HG03097 (cell line): ENCODE measurements around the gene KLB.
"Not testable (repeated sequence)": the region's sequence is repeated elsewhere in the genome, so short reads cannot be mapped to it uniquely, and the experiment has no call there.

Experiments
- ATAC-seq: cut with Tn5 transposase; IDR thresholded peaks from one replicate; pipeline ENCODE4 v1.9.1; 2021; ENCODE audit not compliant: unreplicated experiment, low FRiP score

Gene KLB

GRCh38 chr4:39406763-39407583 is at the start of gene KLB:
Gene KLB, plus strand, starts transcription at chr4:39406930. Its CDS starts 20 bp downstream, at chr4:39406950.
- ATAC-seq, result no peak

GRCh38 chr4:39357002-39357401 is 49.7 kb upstream of the KLB start:
- ATAC-seq, result no peak

GRCh38 chr4:39360611-39361010 is 46.1 kb upstream of the KLB start:
- not testable (repeated sequence) for ATAC-seq

- no peak for ATAC-seq
These were observed 43.9 kb upstream of the KLB start for GRCh38 chr4:39362827-39363226.

- ATAC-seq, result no peak
These were observed 42.8 kb upstream of the KLB start for GRCh38 chr4:39363773-39364393.

GRCh38 chr4:39365360-39365759 is 41.4 kb upstream of the KLB start:
- no peak for ATAC-seq

- peak; percentile 72 for ATAC-seq
These were observed 40.6 kb upstream of the KLB start, which contains the start of gene RFC1 for GRCh38 chr4:39365830-39366771. Gene RFC1, minus strand, starts transcription at chr4:39366362. Its CDS starts 121 bp downstream, at chr4:39366241.

- ATAC-seq, result no peak
These were observed 39.6 kb upstream of the KLB start for GRCh38 chr4:39367166-39367565.

GRCh38 chr4:39369301-39369700 is 37.4 kb upstream of the KLB start:
- no peak for ATAC-seq

GRCh38 chr4:39371209-39371608 is 35.5 kb upstream of the KLB start:
- ATAC-seq, result not testable (repeated sequence)

GRCh38 chr4:39375478-39375877 is 31.3 kb upstream of the KLB start:
- no peak for ATAC-seq

- ATAC-seq, result no peak
These were observed 23.0 kb upstream of the KLB start for GRCh38 chr4:39383690-39384089.

GRCh38 chr4:39384563-39384962 is 22.2 kb upstream of the KLB start:
- no peak for ATAC-seq

GRCh38 chr4:39390603-39391002 is 16.1 kb upstream of the KLB start:
- ATAC-seq, result no peak

- ATAC-seq, result no peak
These were observed 12.0 kb upstream of the KLB start for GRCh38 chr4:39394706-39395105.

GRCh38 chr4:39401640-39402039 is 5.1 kb upstream of the KLB start:
- not testable (repeated sequence) for ATAC-seq

GRCh38 chr4:39407584-39407885 is 805 bp downstream of the KLB start:
- no peak for ATAC-seq

- no peak for ATAC-seq
These were observed 3.7 kb downstream of the KLB start for GRCh38 chr4:39410415-39410814.

GRCh38 chr4:39411561-39411960 is 4.8 kb downstream of the KLB start:
- not testable (repeated sequence) for ATAC-seq

GRCh38 chr4:39415678-39416283 is 9.1 kb downstream of the KLB start:
- ATAC-seq, result no peak

GRCh38 chr4:39422247-39422646 is 15.5 kb downstream of the KLB start:
- ATAC-seq, result no peak
